Mesendoderm (in vitro differentiated cells): ENCODE data around the gene METTL23.
A peak's percentile ranks its signal among the peaks of the same experiment; 100 is the strongest.
"Not testable (repeated sequence)": the region's sequence is repeated elsewhere in the genome, so short reads cannot be mapped to it uniquely, and the experiment has no call there.

Source experiments
- DNase-seq: peaks from one replicate; pipeline ENCODE4 v3.0.0; 2013
- H2AK5ac ChIP-seq: 2 replicates; pipeline ENCODE4 v1.6.1; 2013; ENCODE audit warnings: low read length, inconsistent platforms
- H2BK120ac ChIP-seq: 2 replicates; pipeline ENCODE4 v1.6.1; 2013; ENCODE audit warnings: low read depth, mild to moderate bottlenecking, low read length, moderate library complexity, mixed read lengths
- H2BK15ac ChIP-seq: replicated peaks from 2 replicates; pipeline ENCODE4 v1.6.1; 2013; ENCODE audit warnings: low read depth, mild to moderate bottlenecking, moderate library complexity
- H2BK5ac ChIP-seq: 2 replicates; pipeline ENCODE4 v1.6.1; 2013; ENCODE audit warnings: low read length, inconsistent platforms
- H3K18ac ChIP-seq: 2 replicates; pipeline ENCODE4 v1.6.1; 2013; ENCODE audit warnings: mild to moderate bottlenecking, low read length, mixed read lengths
- H3K23ac ChIP-seq: one replicate; pipeline ENCODE4 v1.6.1; 2013; ENCODE audit warnings: low read length
- H3K27ac ChIP-seq: 2 replicates; pipeline ENCODE4 v1.5.1; 2013; ENCODE audit warnings: low read depth, mild to moderate bottlenecking, inconsistent platforms, low read length, moderate library complexity
- H3K27me3 ChIP-seq: 2 replicates; pipeline ENCODE4 v1.6.1; 2013; ENCODE audit warnings: low read length, control low read depth, mild to moderate bottlenecking, inconsistent platforms; ENCODE audit not compliant: insufficient read depth, poor library complexity
- H3K36me3 ChIP-seq: 2 replicates; pipeline ENCODE4 v1.6.1; 2013; ENCODE audit warnings: low read length, inconsistent platforms; ENCODE audit not compliant: control insufficient read depth, insufficient read depth
- H3K4ac ChIP-seq: one replicate; pipeline ENCODE4 v1.6.1; 2013; ENCODE audit warnings: low read depth, mild to moderate bottlenecking, low read length, moderate library complexity
- H3K4me1 ChIP-seq: 2 replicates; pipeline ENCODE4 v1.6.1; 2013; ENCODE audit warnings: low read depth, low read length, inconsistent platforms; ENCODE audit not compliant: control insufficient read depth
- H3K4me2 ChIP-seq: 2 replicates; pipeline ENCODE4 v1.6.1; 2013; ENCODE audit warnings: low read length
- H3K4me3 ChIP-seq: 2 replicates; pipeline ENCODE4 v1.5.1; 2013; ENCODE audit warnings: mild to moderate bottlenecking, low read length
- H3K56ac ChIP-seq: one replicate; pipeline ENCODE4 v1.6.1; 2013; ENCODE audit warnings: low read length
- H3K79me1 ChIP-seq: 2 replicates; pipeline ENCODE4 v1.6.1; 2013; ENCODE audit warnings: low read length, inconsistent platforms
- H3K79me2 ChIP-seq: 2 replicates; pipeline ENCODE4 v1.6.1; 2013; ENCODE audit warnings: mild to moderate bottlenecking, low read length; ENCODE audit not compliant: control insufficient read depth, insufficient read depth
- H3K9ac ChIP-seq: 2 replicates; pipeline ENCODE4 v1.6.1; 2013; ENCODE audit warnings: low read length, inconsistent platforms
- H4K5ac ChIP-seq: one replicate; pipeline ENCODE4 v1.6.1; 2013; ENCODE audit warnings: low read length
- H4K8ac ChIP-seq: one replicate; pipeline ENCODE4 v1.6.1; 2013; ENCODE audit warnings: low read depth, mild to moderate bottlenecking, control low read depth, low read length, moderate library complexity
- WGBS: extraction: QIAGEN DNeasy Blood & Tissue Kit; methylation state at CpG from one replicate; pipeline ENCODE4 v1.1.7; 2013; ENCODE audit warnings: low lambda C conversion rate, missing lambda C conversion rate; ENCODE audit not compliant: insufficient coverage; ENCODE audit errors: extremely low coverage; 5-methylcytosine and 5-hydroxymethylcytosine counted together

The METTL23 gene

DNA sequence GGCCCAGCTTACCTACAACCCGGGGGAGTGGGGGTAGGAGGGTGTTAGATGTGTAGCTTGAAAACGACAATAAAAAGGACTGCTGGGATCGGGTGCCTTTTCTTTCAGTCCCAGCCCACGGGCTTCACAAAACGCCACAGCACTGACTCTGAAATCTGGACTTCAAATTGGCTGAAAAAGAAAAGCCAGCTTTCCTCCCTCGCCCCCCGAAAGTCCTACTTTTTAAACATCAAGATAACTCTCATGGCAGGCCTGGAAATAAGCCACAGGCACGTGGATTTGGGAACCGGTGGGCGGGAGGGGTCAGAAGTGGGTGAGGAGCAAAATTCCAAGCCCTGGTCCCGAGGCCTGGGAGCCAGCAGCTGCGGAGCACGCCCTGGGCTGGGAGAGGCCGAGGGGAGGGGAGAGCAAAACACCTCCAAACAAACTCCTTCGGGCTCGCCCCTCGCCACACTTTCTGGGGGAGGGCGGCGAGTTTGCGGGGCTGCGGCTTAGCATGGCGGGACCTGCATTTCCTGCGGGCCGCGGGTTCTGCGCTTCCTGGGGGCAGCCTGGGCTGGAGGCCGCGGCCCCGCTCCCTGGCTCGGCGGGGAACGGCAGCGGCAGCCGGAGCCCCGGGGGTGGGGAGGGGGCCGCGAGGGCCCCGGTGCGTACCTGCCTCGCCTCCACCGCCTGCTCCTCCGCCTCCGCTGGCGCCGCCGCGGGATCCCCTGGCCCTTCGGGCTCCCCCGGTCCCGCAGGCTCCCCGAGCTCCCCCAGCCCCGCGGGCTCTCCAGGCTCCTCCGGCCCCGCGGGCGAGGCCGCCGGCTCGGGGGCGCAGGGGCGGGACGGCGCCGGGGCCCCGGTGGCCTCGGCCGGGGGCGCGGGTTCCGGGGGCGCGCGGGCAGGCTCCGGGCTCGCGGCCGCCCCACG lies 16.4 kb upstream of the METTL23 start:
- not testable (repeated sequence) for H2BK5ac ChIP-seq, H2BK120ac ChIP-seq

DNA sequence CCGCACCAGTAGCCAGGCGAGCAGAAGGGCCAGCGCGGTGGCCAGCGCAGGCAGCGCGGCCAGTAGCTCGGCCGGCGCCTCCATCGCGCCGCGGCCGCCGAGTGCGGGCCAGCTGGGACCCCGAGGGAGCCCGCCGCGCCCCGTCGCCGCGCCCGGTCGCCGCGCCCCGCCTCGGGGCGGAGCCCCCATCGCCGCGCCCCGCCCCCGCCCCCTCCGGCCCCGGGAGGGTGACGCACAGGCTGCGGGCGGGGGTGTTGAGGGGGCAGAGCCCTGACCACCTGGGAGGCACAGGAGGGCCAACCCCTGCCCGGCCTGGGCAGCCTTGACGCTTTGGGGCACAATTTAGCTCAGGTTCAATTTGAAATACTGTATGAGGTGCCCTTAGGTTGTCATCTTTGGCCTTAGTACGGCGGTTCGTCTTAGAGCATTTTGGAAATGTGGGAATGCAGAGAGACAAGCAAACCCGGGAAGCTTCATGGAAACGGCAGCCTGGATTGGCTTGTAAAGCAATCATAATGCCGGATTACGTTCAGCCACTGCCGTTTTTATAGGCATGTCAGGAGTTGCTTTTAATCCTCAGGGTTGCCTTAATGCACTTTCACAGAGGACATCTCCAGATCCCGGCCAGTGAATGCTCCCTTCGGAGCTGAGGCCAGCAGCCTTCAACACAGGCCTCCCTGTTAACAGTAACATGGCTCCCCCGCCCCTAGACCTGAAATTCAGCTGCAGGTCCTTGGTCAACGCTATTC lies 15.6 kb upstream of the METTL23 start, which contains the start of gene MXRA7:
Gene MXRA7, minus strand, starts transcription at position 103 of the 749 bp plus-strand sequence. Its CDS starts 19 bp downstream, at position 84.
- no peak within 1 kb of the TSS for H3K18ac ChIP-seq
- H2AK5ac ChIP-seq: no peak within 1 kb of the TSS
- H3K9ac ChIP-seq: peak within 1 kb of the TSS; percentile 74
- H4K8ac ChIP-seq: no peak within 1 kb of the TSS
- peak within 1 kb of the TSS; percentile 61 for H3K4me2 ChIP-seq
- H3K56ac ChIP-seq: peak within 1 kb of the TSS; percentile 88
- H3K4me3 ChIP-seq: peak within 1 kb of the TSS; percentile 30
- no peak within 1 kb of the TSS for H2BK15ac ChIP-seq
- H3K27ac ChIP-seq: no peak within 1 kb of the TSS
- WGBS: no CpG with 5 or more reads among the region's 56 CpGs
- no peak within 1 kb of the TSS for H2BK5ac ChIP-seq
- H3K27me3 ChIP-seq: peaks cover 3% of the 10 kb centered on the region
- peak within 1 kb of the TSS; percentile 24 for H3K23ac ChIP-seq
- no peaks in the 10 kb centered on the region for H3K79me1 ChIP-seq
- H3K4ac ChIP-seq: no peak within 1 kb of the TSS
- no peak within 1 kb of the TSS for H4K5ac ChIP-seq
- peak; percentile 63 for DNase-seq
- H2BK120ac ChIP-seq: no peak within 1 kb of the TSS
- H3K36me3 ChIP-seq: peaks cover 1% of the 10 kb centered on the region
- peaks cover 10% of the 10 kb centered on the region for H3K4me1 ChIP-seq
- no peaks in the 10 kb centered on the region for H3K79me2 ChIP-seq

More for the DNA sequence above, 16.4 kb upstream of the METTL23 start:
- peak overlapping the region; percentile 30 for H3K4me3 ChIP-seq
- not testable (repeated sequence) for H3K79me2 ChIP-seq, H3K23ac ChIP-seq, H3K36me3 ChIP-seq, H3K79me1 ChIP-seq, H3K18ac ChIP-seq, H2BK15ac ChIP-seq, H3K4ac ChIP-seq, H4K8ac ChIP-seq, H2AK5ac ChIP-seq, H3K27ac ChIP-seq, H3K27me3 ChIP-seq, H4K5ac ChIP-seq
- H3K9ac ChIP-seq: peak overlapping the region; percentile 74
- peaks cover 10% of the 10 kb centered on the region for H3K4me1 ChIP-seq
- H3K56ac ChIP-seq: peak overlapping the region; percentile 88
- peak overlapping the region; percentile 61 for H3K4me2 ChIP-seq
- peak; percentile 38 for DNase-seq
- no CpG with 5 or more reads among the region's 79 CpGs for WGBS

DNA sequence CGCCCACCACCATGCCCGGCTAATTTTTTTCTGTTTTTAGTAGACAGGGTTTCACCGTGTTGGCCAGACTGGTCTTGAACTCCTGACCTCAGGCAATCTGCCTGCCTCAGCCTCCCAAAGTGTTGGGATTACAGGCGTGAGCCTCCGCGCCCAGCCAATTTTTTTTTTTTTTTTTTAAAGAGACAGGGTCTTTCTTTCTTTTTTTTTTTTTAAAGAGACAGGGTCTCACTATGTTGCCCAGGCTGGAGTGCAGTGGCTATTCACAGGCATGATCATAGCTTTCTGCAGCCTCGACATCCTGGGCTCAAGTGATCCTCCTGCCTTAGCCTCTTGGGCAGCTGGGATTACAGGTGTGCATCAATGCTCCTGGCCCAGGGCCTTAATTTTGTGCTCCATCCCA lies 14.3 kb upstream of the METTL23 start:
- H3K79me1 ChIP-seq, H2BK5ac ChIP-seq, H3K4me3 ChIP-seq, H3K4me2 ChIP-seq, H3K27me3 ChIP-seq, H3K36me3 ChIP-seq, H2AK5ac ChIP-seq, H3K56ac ChIP-seq, H3K27ac ChIP-seq, DNase-seq, H4K5ac ChIP-seq, H4K8ac ChIP-seq, H3K9ac ChIP-seq, H3K23ac ChIP-seq, H3K4ac ChIP-seq, H2BK15ac ChIP-seq, H2BK120ac ChIP-seq, H3K79me2 ChIP-seq, H3K18ac ChIP-seq: not testable (repeated sequence)
- H3K4me1 ChIP-seq: peaks cover 10% of the 10 kb centered on the region
- WGBS: no CpG with 5 or more reads among the region's 7 CpGs

DNA sequence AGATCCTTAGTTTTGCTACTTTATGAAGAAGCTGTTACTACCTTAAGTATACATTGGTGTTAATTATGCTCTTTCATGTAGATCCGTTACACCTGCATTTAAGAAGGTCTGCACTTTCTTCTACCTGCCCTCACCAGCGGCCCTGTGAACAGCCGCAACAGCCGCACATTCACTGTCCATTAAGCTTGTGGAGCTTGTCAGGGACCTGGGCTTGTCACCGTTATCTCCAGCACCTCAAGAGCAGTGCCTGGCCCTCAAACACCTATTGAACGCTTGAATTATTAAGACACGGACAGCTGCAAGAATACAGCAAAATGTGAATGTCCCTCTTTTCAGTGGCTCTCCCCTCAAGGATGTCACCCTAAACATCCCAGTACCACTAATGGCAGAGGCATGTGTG lies 12.9 kb upstream of the METTL23 start:
- Histone ChIP-seq H3K23ac (no peak overlapping the region), H2BK120ac (no peak overlapping the region), H3K36me3 (peaks cover 10% of the 10 kb centered on the region), H3K4me1 (peaks cover 5% of the 10 kb centered on the region), H3K4me2 (no peak overlapping the region), H4K5ac (no peak overlapping the region), H3K9ac (no peak overlapping the region), H3K56ac (no peak overlapping the region), H3K79me2 (no peaks in the 10 kb centered on the region), H4K8ac (no peak overlapping the region), H3K79me1 (no peaks in the 10 kb centered on the region), H2BK5ac (no peak overlapping the region), H2BK15ac (no peak overlapping the region), H2AK5ac (no peak overlapping the region), H3K27ac (no peak overlapping the region), H3K4me3 (no peak overlapping the region), H3K27me3 (peaks cover 3% of the 10 kb centered on the region), H3K18ac (no peak overlapping the region), H3K4ac (no peak overlapping the region)
- WGBS: no CpG with 5 or more reads among the region's 7 CpGs
- no peak for DNase-seq

DNA sequence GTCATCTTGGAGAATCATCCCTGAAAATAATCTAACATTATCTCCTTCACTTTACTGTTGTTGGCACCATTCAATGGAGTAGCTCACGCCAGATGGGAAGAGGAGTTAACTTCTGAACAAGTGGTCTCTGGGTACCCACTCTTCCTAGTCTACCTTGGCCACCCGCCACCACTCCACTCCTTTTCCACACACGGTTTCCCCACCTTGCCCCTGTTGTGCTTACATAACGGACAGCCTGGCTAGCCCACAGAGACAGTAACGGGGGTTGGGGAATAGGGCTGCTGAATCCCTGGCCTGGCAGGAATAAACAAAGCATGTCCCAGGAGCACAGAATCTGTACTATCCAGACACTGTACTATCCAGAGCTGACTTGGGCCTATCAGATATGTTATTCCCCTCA lies 12.3 kb upstream of the METTL23 start:
- Histone ChIP-seq H4K5ac (no peak overlapping the region), H3K4me2 (no peak overlapping the region), H3K79me1 (no peaks in the 10 kb centered on the region), H3K23ac (no peak overlapping the region), H3K56ac (no peak overlapping the region), H2AK5ac (no peak overlapping the region), H3K27me3 (peaks cover 3% of the 10 kb centered on the region), H2BK5ac (no peak overlapping the region), H3K27ac (no peak overlapping the region), H3K79me2 (no peaks in the 10 kb centered on the region), H2BK120ac (no peak overlapping the region), H4K8ac (no peak overlapping the region), H2BK15ac (no peak overlapping the region), H3K36me3 (peaks cover 11% of the 10 kb centered on the region), H3K4me3 (no peak overlapping the region), H3K18ac (no peak overlapping the region), H3K9ac (no peak overlapping the region), H3K4me1 (peaks cover 5% of the 10 kb centered on the region), H3K4ac (no peak overlapping the region)
- no CpG with 5 or more reads among the region's 5 CpGs for WGBS
- DNase-seq: no peak
